PFSK-1 (cell line): ENCODE results near the gene PPP2R2D.

Experiments used
- FOXP2 ChIP-seq: optimal IDR thresholded peaks from 2 replicates; pipeline ENCODE3; 2011; ENCODE audit warnings: borderline replicate concordance, control low read depth, inconsistent platforms; ENCODE audit not compliant: insufficient read depth; ENCODE audit errors: extremely low read length, extremely low read depth
- POLR2AphosphoS5 ChIP-seq: IDR thresholded peaks from 2 replicates; pipeline ENCODE4 v1.6.1; 2012; ENCODE audit warnings: low read depth, mild to moderate bottlenecking, control low read depth, low read length, moderate library complexity
- SIN3A ChIP-seq: IDR thresholded peaks from 2 replicates; pipeline ENCODE4 v1.6.1; 2012; ENCODE audit warnings: mild to moderate bottlenecking, low read length, moderate library complexity, borderline replicate concordance; ENCODE audit not compliant: insufficient read depth
- TAF1 ChIP-seq: IDR thresholded peaks from 2 replicates; pipeline ENCODE4 v1.6.1; 2012; ENCODE audit warnings: low read length, control low read depth, borderline replicate concordance; ENCODE audit not compliant: insufficient read depth
- TF ChIP-seq, protein P1 (sequence below), 2 experiments: IDR thresholded peaks; 2 replicates each; pipeline versions ENCODE4 v1.6.1 to v1.8.0; 2011 to 2012; ENCODE audit warnings: low read depth in 2 of 2, low read length in 2 of 2, control low read depth in 1 of 2, inconsistent platforms in 1 of 2, mild to moderate bottlenecking in 1 of 2, moderate library complexity in 1 of 2; ENCODE audit not compliant: insufficient read depth in 1 of 2

PPP2R2D gene

DNA sequence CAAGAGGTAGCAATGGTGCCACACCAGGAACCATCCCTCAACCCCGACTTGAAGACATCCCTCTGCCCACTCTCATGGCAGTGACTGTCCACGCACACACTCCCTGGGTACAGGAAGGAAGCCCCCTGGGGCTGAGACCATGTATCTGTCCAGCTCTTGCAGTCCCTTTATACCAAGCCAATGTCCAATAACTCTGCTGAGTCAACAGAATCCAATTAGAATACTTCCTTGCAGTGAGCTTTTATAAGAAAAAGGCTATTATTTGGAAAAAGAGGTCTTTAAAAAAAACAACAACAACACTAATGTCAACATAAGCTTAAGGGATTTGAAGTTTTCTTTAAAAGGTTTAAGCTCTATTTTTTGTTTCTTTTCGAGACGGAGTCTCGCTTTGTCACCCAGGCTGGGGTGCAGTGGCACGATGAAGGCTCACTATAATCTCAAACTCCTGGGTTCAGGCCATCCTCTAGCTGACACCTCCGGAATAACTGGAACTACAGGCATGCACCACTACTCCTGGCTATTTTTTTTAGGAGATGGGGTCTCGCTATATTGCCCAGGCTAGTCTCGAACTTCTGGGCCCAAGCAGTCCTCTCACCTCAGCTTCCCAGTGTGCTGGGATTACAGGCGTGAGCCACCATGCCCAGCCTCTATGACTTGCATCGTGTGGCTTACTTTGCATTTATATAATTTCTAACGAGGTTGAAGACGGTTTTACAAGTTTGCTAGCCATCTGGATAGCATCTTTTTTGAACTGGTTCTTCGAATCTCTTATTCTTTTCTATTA, 73.4 kb downstream of the PPP2R2D start:
- TF ChIP-seq POLR2AphosphoS5 (no peak), FOXP2 (no peak), SIN3A (no peak), TAF1 (no peak)
- TF ChIP-seq, protein P1, sequence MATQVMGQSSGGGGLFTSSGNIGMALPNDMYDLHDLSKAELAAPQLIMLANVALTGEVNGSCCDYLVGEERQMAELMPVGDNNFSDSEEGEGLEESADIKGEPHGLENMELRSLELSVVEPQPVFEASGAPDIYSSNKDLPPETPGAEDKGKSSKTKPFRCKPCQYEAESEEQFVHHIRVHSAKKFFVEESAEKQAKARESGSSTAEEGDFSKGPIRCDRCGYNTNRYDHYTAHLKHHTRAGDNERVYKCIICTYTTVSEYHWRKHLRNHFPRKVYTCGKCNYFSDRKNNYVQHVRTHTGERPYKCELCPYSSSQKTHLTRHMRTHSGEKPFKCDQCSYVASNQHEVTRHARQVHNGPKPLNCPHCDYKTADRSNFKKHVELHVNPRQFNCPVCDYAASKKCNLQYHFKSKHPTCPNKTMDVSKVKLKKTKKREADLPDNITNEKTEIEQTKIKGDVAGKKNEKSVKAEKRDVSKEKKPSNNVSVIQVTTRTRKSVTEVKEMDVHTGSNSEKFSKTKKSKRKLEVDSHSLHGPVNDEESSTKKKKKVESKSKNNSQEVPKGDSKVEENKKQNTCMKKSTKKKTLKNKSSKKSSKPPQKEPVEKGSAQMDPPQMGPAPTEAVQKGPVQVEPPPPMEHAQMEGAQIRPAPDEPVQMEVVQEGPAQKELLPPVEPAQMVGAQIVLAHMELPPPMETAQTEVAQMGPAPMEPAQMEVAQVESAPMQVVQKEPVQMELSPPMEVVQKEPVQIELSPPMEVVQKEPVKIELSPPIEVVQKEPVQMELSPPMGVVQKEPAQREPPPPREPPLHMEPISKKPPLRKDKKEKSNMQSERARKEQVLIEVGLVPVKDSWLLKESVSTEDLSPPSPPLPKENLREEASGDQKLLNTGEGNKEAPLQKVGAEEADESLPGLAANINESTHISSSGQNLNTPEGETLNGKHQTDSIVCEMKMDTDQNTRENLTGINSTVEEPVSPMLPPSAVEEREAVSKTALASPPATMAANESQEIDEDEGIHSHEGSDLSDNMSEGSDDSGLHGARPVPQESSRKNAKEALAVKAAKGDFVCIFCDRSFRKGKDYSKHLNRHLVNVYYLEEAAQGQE (IDR thresholded peaks at IDR 0.05; ENCODE audit: insufficient read depth in 1 of 2, low read depth in 2 of 2, low read length in 2 of 2): no peak

DNA sequence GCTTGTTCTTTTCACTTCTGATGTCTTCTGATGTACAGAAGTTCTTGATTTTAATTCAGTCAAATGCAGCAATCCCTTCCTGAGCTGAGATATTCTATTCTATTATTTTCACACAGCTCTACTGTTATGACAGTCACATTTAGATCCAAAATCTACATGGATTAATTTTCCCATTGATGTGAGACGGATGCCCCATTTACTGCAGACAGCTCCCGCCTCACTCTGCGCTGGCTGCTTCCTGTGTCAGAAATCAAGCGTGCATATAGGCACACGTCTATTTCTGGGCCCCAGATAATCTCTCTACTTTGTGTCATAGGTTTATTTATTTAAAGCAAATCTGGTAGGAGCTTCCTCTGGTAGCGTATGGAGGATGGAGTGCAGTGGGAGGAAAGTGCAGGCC, 74.2 kb downstream of the PPP2R2D start:
- TF ChIP-seq TAF1 (no peak), FOXP2 (no peak), SIN3A (no peak), POLR2AphosphoS5 (no peak)
- TF ChIP-seq, protein P1 (IDR thresholded peaks at IDR 0.05; ENCODE audit: insufficient read depth in 1 of 2, low read depth in 2 of 2, low read length in 2 of 2): no peak

DNA sequence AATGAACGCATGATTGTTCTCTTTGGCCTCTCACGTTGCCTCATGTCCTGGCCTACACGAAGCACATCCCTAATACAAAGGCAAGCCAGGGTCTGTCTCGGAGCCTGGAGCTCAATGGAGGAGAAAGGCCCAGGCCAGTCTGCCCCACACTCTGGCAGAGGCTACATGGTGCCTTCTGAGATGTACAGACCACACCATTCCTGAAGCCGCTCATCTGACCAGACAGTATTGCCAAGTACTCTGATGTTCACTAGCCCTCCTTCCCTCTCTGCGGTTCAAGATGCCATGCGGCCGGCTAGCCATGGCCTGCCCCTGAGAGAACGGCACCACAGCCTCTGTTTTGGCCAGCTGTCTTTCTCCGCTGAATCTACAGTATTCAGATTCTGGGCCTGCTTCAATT, 75.0 kb downstream of the PPP2R2D start:
- TF ChIP-seq, protein P1 (IDR thresholded peaks at IDR 0.05; ENCODE audit: insufficient read depth in 1 of 2, low read depth in 2 of 2, low read length in 2 of 2): no peak
- TF ChIP-seq FOXP2: no peak
- TF ChIP-seq SIN3A: no peak
- TF ChIP-seq POLR2AphosphoS5: no peak

DNA sequence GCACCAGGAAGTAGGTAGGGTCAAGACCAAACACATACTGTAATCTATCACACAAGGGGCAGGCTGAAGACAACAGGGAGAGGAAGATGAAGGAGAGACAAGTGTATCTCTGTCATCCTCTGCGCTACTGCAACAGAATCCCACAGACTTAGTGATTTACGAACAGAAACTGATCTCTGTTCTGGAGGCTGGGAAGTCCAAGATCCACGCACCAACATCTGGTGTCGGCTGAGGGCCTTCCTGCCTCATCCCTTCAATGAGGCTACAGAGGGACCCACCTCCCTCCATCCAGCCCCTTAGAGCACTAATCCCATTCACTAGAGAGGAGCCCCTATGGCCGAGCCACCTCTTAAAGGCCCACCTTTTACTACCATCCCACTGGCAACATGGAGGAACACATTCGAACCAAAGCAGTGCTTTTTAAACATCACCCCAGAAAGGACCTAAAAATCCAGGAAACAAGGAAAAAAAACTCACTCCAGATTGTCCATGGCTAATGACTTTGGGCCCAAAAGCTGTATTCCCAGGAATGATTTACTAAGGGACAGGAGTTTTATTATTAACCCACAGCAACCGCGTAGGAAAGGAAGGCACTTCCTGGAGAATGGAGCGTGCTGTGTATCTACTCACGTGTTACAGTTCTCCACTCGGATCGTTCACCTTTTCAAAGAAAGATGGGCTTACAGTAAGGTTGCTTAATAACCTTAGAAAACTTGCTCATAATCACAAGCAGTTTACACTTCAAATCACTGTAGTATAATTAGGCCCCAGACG, 76.7 kb downstream of the PPP2R2D start:
- no peak for TF ChIP-seq POLR2AphosphoS5
- TF ChIP-seq, protein P1 (IDR thresholded peaks at IDR 0.05; ENCODE audit: insufficient read depth in 1 of 2, low read depth in 2 of 2, low read length in 2 of 2): no peak
- no peak for TF ChIP-seq TAF1
- TF ChIP-seq SIN3A: no peak
- no peak for TF ChIP-seq FOXP2

DNA sequence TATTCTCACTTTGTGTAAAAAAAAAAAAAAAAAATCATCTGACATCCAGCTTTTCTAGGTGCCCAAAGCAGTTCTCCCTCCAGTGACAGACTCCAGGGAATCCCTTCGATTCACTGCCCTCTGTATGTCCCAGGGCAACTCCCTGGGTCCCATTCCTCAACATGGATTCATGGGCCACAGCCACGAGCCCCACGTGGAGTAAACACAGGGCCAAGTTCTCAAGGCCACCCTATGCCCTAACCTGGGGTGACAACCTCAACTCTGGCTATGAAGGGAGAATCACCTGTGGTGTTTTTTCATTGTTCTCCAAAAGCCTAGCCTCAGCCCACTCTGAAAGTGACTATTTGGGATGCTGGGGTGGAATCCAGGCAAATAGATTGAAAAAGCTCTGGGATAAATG, 77.6 kb downstream of the PPP2R2D start:
- TF ChIP-seq TAF1: no peak
- TF ChIP-seq FOXP2: no peak
- no peak for TF ChIP-seq POLR2AphosphoS5
- TF ChIP-seq, protein P1 (IDR thresholded peaks at IDR 0.05; ENCODE audit: insufficient read depth in 1 of 2, low read depth in 2 of 2, low read length in 2 of 2): no peak
- TF ChIP-seq SIN3A: no peak
